ENCODE data around the gene DMRTC1. TPM values are rescaled to one million over a fixed set of nuclear protein-coding genes. Genes with fewer than 3 reads are reported as not detected.
"Not testable (repeated sequence)": the region's sequence is repeated elsewhere in the genome, so short reads cannot be mapped to it uniquely, and the experiment has no call there.

The DMRTC1 gene, protein sequence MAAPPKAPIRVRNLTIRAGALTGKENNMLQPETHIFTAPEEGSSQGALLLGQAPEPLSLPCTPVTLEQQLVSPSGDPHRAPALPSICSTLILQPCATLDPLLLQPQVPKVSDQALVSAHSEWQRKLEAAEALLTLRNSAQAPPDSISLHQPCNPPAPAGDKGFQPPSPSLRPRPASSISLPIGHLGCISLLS
- total RNA-seq (not detected), polyA plus RNA-seq (not detected)
- long read RNA-seq, donor 1 = 0 reads
- long read RNA-seq, donor 2 = 0 reads

DNA sequence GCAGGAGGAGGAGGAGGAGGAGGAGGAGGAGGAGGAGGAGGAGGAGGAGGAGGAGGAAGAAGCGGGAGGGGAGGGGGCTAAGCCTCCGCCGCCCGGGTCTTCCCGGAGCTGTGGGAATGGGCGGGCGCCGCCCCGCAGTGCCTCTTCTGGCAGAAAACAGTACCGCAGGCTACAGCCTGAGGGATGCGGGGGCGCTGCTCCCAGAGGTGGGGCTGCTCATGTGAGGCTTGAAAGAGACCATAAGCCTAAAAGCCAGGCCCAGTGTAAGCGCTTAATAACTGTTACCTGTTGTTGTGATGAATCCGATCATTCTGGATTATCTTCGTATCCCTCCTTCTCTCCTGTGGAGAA lies at the start of gene DMRTC1:
TSS of gene DMRTC1 (minus strand) at position 19 of the 351 bp plus-strand sequence. CDS start 68,143 bp downstream, outside the sequence.
- H3K4me3 ChIP-seq; intact Hi-C loops (cut with DNase I); H3K27me3 ChIP-seq (ENCODE audit: insufficient read depth in 3 of 3, low read length in 2 of 3); H3K27ac ChIP-seq; DNase-seq; H3K36me3 ChIP-seq (ENCODE audit: insufficient read depth in 1 of 2, low read depth in 1 of 2); H3K4me1 ChIP-seq; H3K9me3 ChIP-seq: not testable (repeated sequence)
- peak in 3 of 4 donors; percentile 44 to 58 (median 54) for ATAC-seq
- WGBS, 3 donors = no CpG with 5 or more reads among the region's 15 CpGs

DNA sequence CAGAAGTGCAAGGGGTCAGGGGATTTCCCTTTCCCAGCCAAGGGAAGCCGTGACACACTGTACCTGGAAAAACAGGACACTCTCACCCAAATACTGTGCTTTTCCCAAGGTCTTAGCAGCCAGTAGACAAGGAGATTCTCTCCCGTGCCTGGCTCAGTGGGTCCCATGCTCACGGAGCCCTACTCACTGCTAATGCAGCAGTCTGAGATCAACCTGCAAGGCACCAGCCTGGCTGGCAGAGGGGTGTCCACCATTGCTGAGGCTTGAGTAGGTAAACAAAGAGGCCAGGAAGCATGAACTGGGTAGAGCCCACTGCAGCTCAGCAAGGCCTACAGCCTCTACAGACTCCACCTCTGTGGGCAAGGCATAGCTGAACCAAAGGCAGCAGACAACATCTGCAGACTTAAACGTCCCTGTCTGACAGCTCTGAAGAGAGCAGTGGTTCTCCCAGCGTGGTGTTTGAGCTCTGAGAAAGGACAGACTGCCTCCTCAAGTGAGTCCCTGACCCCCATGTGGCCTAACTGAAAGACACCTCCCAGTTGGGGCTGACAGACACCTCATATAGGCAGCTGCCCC lies 37.3 kb upstream of the DMRTC1 start:
- H3K27ac ChIP-seq; intact Hi-C loops (cut with DNase I); DNase-seq; H3K27me3 ChIP-seq (ENCODE audit: insufficient read depth in 3 of 3, low read length in 2 of 3); H3K36me3 ChIP-seq (ENCODE audit: insufficient read depth in 1 of 2, low read depth in 1 of 2); H3K9me3 ChIP-seq; H3K4me3 ChIP-seq; H3K4me1 ChIP-seq; ATAC-seq: not testable (repeated sequence)
- WGBS, 3 donors = 37 to 68% (median 67%) methylated on average over 4 to 5 of the region's 5 CpGs

DNA sequence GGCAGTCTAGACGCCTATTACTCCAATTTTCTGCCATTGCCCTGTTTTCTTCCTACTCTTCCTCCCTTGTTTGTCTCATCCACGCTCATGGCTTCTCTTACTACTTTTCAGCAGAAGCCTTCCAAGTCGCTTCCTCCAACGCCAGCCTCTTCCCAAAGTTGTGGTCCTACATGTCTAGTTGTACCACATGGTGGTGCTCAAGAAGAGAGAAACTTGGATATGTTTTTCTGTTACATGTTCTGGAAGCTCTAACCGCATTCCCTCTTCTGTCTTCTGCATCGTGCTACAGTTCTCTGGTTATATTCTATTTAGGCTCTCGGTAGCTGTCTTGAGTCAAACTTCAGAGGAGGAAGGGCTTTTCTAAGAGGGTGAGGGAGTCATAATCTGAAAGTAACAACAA lies 31.2 kb upstream of the DMRTC1 start:
- H3K27me3 ChIP-seq (ENCODE audit: insufficient read depth in 3 of 3, low read length in 2 of 3); H3K36me3 ChIP-seq (ENCODE audit: insufficient read depth in 1 of 2, low read depth in 1 of 2); H3K4me3 ChIP-seq; intact Hi-C loops (cut with DNase I); H3K4me1 ChIP-seq; H3K9me3 ChIP-seq; DNase-seq; H3K27ac ChIP-seq: not testable (repeated sequence)
- no CpG with 5 or more reads among the region's 7 CpGs for WGBS, 3 donors
- peak in 2 of 4 donors; percentile 44 to 78 for ATAC-seq

DNA sequence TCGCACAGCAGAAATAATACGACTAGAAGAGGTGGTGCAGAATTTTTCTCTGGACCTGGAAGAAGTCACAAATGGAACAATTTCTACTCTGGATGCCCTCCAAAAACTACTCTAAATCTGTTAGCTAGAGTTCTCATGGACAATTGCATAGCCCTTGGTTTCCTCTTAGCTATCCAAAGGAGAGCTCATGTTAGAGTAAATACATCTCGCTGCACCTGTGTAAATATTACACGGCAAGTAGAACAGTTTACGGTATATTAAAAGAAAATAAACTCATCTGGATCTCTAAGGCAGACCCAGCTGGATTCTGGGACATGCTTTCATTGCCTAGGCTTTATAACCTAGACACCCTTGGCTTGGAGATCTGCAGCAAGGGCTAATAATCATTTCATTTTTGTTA lies 28.2 kb upstream of the DMRTC1 start:
- ATAC-seq; H3K9me3 ChIP-seq; H3K36me3 ChIP-seq (ENCODE audit: insufficient read depth in 1 of 2, low read depth in 1 of 2); H3K4me3 ChIP-seq; H3K4me1 ChIP-seq; H3K27me3 ChIP-seq (ENCODE audit: insufficient read depth in 3 of 3, low read length in 2 of 3); intact Hi-C loops (cut with DNase I); DNase-seq; H3K27ac ChIP-seq: not testable (repeated sequence)
- WGBS, 3 donors = no CpG with 5 or more reads among the region's 5 CpGs

DNA sequence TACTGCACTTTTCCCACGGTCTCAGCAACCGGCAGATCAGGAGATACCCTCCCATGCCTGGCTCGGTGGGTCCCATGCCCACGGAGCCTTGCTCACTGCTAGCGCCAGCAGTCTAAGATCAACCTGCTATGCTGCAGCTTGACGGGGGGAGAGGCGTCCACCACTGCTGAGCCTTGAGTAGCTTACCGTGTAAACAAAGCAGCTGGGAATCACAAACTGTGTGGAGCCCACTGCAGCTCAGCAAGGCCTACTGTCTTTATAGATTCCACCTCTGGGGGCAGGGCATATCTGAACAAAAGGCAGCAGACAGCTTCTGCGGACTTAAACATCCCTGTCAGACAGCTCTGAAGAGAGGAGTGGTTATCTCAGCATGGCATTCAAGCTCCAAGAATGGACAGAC lies 16.3 kb upstream of the DMRTC1 start:
- H3K27me3 ChIP-seq (ENCODE audit: insufficient read depth in 3 of 3, low read length in 2 of 3); H3K9me3 ChIP-seq; H3K4me1 ChIP-seq; intact Hi-C loops (cut with DNase I); DNase-seq; H3K27ac ChIP-seq; H3K36me3 ChIP-seq (ENCODE audit: insufficient read depth in 1 of 2, low read depth in 1 of 2); H3K4me3 ChIP-seq; ATAC-seq: not testable (repeated sequence)
- WGBS, 3 donors = no CpG with 5 or more reads among the region's 9 CpGs

DNA sequence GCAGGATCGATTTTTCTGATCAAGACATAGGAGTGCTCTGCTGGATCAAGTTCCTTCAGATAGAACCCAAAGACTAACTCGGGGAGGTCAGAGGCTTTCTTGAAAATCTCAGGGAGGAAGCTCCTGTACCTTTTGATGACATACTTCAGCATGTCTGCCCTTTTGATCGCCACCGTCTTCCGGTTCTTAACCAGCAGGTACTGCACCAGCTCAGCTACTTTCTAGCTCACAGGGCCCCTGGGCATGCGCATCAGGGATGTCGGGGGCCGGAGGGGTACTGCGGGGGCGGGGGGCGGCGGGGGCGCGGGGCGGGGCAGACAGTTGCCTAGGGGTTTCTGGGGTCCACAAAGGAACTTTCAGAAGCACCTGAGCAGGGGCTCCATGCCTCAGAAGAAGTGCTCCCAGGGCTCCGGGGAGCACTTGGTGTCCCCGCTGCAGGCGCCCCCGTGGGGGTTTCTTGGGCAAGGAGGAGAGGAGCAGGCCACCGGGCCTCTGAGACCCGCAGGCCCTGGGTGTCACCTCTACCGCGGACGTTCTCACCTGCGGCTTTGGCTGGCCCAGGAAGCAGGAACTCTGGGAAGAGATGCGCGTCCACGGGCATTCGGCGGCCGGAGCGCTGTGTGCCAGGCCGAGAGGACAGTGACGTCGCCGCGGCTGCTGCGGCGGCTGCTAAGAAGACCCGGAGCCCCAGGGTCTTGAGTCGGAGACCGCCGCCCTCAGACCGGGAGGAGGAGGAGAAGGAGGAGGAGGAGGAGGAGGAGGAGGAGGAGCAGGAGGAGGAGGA lies 410 bp downstream of the DMRTC1 start:
- intact Hi-C loops (cut with DNase I); H3K9me3 ChIP-seq; H3K27ac ChIP-seq; H3K4me1 ChIP-seq; H3K36me3 ChIP-seq (ENCODE audit: insufficient read depth in 1 of 2, low read depth in 1 of 2); H3K27me3 ChIP-seq (ENCODE audit: insufficient read depth in 3 of 3, low read length in 2 of 3); DNase-seq; H3K4me3 ChIP-seq: not testable (repeated sequence)
- ATAC-seq = peak in 1 of 4 donors; percentile 43
- no CpG with 5 or more reads among the region's 44 CpGs for WGBS, 3 donors

DNA sequence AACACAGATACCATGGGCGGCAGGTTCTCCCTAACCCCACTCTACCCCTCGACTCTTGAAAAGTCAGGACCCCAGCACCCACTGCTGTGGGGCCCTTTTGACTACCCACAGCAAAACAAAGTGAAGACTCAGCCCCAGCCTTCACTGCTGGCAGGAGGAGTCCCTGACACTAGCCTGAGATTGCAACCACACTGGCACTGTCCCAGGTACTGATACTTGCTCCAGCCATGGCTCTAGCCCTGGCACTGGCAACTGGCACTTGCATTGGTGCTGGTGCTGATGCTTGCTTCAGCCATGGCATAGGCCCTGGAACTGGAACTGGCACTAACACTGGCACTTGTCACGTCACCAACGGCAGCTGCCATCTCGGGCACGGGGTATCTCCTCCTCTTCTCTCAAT lies 1.4 kb downstream of the DMRTC1 start:
- H3K36me3 ChIP-seq (ENCODE audit: insufficient read depth in 1 of 2, low read depth in 1 of 2); DNase-seq; H3K4me3 ChIP-seq; H3K27ac ChIP-seq; H3K9me3 ChIP-seq; H3K27me3 ChIP-seq (ENCODE audit: insufficient read depth in 3 of 3, low read length in 2 of 3); H3K4me1 ChIP-seq; intact Hi-C loops (cut with DNase I): not testable (repeated sequence)
- peak in 2 of 4 donors; percentile 42 to 48 for ATAC-seq
- no CpG with 5 or more reads among the region's 6 CpGs for WGBS, 3 donors

DNA sequence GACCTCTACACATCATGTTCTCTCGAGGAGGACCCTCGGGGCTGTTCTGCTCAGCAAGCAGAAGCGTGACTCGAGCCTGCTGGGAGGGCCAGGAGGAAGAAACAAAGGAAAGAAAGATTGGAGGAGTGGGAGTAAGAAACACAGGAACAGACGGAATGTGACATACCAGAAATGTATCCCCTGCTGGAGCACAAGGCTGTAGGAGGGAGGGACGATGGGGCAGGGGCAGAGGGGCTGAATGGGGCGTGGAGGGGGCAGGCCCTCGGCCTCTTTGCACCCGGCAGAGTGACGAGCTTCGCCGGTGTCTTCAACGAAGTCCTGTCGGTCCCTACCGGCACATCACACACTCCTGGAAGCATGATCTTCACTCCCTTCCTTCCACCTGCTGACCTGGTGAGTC lies 5.7 kb downstream of the DMRTC1 start, which contains the start of gene FAM236A:
TSS of gene FAM236A (plus strand) at position 301 of the 400 bp plus-strand sequence. CDS start at position 358, 57 bp downstream.
- intact Hi-C loops (cut with DNase I); H3K27ac ChIP-seq; DNase-seq; H3K27me3 ChIP-seq (ENCODE audit: insufficient read depth in 3 of 3, low read length in 2 of 3); ATAC-seq; H3K4me1 ChIP-seq; H3K4me3 ChIP-seq; H3K9me3 ChIP-seq; H3K36me3 ChIP-seq (ENCODE audit: insufficient read depth in 1 of 2, low read depth in 1 of 2): not testable (repeated sequence)
- no CpG with 5 or more reads among the region's 15 CpGs for WGBS, 3 donors

DNA sequence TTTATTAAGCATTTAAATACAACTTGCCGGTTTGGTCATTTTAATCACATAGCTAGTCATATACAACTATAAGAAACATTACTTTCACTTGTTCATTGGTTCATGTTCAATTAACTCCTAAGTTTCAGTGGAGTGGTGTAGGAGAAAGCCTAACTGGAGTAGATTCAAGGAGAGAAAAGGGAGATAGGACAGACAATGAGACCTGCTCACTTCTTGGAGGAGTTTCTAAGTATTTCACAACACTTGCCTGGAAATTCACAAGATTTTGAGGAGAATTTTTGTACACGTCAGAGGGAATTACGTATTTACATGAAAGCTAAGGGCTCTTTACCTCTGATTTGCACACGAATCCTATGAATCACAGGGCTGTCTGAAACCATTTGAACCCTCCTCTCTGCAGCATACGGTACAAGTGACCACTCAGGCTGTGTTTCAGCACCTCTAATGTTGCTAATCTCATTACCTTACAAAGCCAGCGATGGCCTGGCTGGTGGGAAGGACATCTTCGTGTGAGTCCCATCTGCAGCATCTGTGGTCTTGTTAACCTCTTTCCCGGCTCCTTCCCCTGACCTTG lies 6.7 kb downstream of the DMRTC1 start:
- H3K4me1 ChIP-seq; H3K27ac ChIP-seq; H3K4me3 ChIP-seq; H3K27me3 ChIP-seq (ENCODE audit: insufficient read depth in 3 of 3, low read length in 2 of 3); intact Hi-C loops (cut with DNase I); H3K9me3 ChIP-seq; DNase-seq; ATAC-seq; H3K36me3 ChIP-seq (ENCODE audit: insufficient read depth in 1 of 2, low read depth in 1 of 2): not testable (repeated sequence)
- no CpG with 5 or more reads among the region's 8 CpGs for WGBS, 3 donors

DNA sequence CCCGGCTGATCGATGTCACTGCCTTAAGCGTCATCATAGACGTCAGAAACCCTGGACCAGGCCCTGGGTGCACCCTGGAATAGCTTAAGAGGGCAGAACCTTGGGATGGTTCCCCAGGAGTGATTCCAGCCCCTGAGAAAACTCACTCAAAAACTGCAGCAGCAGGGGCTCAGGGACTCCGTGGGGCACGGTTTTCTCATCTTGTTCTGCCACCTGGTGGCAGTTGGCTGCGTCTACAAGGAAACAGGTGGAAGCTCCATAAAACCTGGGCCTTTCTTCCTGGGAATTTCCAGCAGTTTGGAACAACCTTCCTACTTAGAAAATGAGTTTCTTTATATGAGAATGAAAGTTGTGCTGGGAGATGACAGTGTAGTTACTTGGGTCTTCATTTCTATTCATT lies 7.2 kb downstream of the DMRTC1 start:
- ATAC-seq; H3K36me3 ChIP-seq (ENCODE audit: insufficient read depth in 1 of 2, low read depth in 1 of 2); H3K4me1 ChIP-seq; intact Hi-C loops (cut with DNase I); H3K27me3 ChIP-seq (ENCODE audit: insufficient read depth in 3 of 3, low read length in 2 of 3); H3K4me3 ChIP-seq; H3K27ac ChIP-seq; H3K9me3 ChIP-seq; DNase-seq: not testable (repeated sequence)
- no CpG with 5 or more reads among the region's 7 CpGs for WGBS, 3 donors

DNA sequence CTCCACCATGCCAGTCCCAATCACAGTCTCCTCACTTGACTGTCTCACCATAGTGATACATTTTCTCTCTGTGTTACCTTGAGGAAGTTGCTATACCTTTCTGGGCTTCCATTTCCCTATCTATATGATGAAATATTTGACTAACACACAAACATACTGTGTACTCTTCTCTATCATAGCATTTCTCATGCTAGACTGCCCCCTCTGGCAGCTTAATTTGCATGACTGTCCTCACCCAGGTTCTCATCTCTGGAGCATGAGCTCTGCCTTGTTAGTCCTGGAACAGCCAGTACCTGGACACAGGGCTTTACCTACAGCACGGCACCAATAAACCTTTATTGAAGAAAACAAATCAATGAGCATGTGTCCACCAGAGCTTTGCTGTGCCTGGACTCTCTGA lies 11.4 kb downstream of the DMRTC1 start:
- H3K9me3 ChIP-seq; intact Hi-C loops (cut with DNase I); H3K27ac ChIP-seq; H3K36me3 ChIP-seq (ENCODE audit: insufficient read depth in 1 of 2, low read depth in 1 of 2); H3K4me3 ChIP-seq; H3K4me1 ChIP-seq; DNase-seq; ATAC-seq; H3K27me3 ChIP-seq (ENCODE audit: insufficient read depth in 3 of 3, low read length in 2 of 3): not testable (repeated sequence)
- WGBS, 3 donors = no CpG with 5 or more reads among the region's 1 CpG

All from psoas muscle (tissue), 8 donors.